Suprapubic skin (tissue), 4 donors: ENCODE results near the gene PDE9A. TPM values are rescaled to one million over a fixed set of nuclear protein-coding genes. Genes with fewer than 3 reads are reported as not detected.

Experiments used
- DNase-seq, 2 donors: peaks; one replicate each; pipeline ENCODE4 v3.0.0-alpha.2; 2019; ENCODE audit warnings: low spot score in 2 of 2
- H3K27ac ChIP-seq: fragments of 200-600 bp; sonication (generic); one replicate; pipeline ENCODE4 v1.5.1; 2019
- H3K27me3 ChIP-seq: fragments of 200-600 bp; sonication (generic); one replicate; pipeline ENCODE4 v1.5.1; 2019
- H3K36me3 ChIP-seq: fragments of 200-600 bp; sonication (generic); one replicate; pipeline ENCODE4 v1.5.1; 2019
- H3K4me1 ChIP-seq: fragments of 200-600 bp; sonication (generic); one replicate; pipeline ENCODE4 v1.5.1; 2019
- H3K4me3 ChIP-seq: fragments of 200-600 bp; sonication (generic); one replicate; pipeline ENCODE4 v1.5.1; 2019; ENCODE audit warnings: mild to moderate bottlenecking
- H3K9me3 ChIP-seq: fragments of 200-600 bp; sonication (generic); one replicate; pipeline ENCODE4 v1.5.1; 2019
- EP300 ChIP-seq: sonication (generic); formaldehyde crosslinking; IDR thresholded peaks from one replicate; pipeline ENCODE4 v1.6.1; 2017; ENCODE audit warnings: antibody characterized with exemption
- POLR2A ChIP-seq, 2 donors: fragments of 450-650 bp; IDR thresholded peaks; one replicate each; pipeline ENCODE4 v1.6.1; 2017; ENCODE audit warnings: antibody characterized with exemption in 2 of 2, mild to moderate bottlenecking in 2 of 2, moderate library complexity in 2 of 2
- POLR2AphosphoS5 ChIP-seq, 3 donors: sonication (generic); formaldehyde crosslinking; IDR thresholded peaks; one replicate each; pipeline ENCODE4 v1.6.1; 2017; ENCODE audit warnings: antibody characterized with exemption in 3 of 3
- WGBS: methylation state at CpG from one replicate; pipeline ENCODE4 v1.1.5; 2018; 5-methylcytosine and 5-hydroxymethylcytosine counted together
- total RNA-seq, 4 donors: library from RNA; depleted of rRNA; stranded (reverse); fragments of >200 nt; gene quantifications; one replicate each; pipeline ENCODE4 v1.1.0, GENCODE V29; 2016
- TF ChIP-seq, protein P1 (sequence below), 2 donors: fragments of 200-600 bp in 1 of 2; fragments of 450-650 bp in 1 of 2; sonication (generic) in 1 of 2; IDR thresholded peaks; one replicate each; pipeline ENCODE4 v1.5.1; 2016 to 2019; ENCODE audit warnings: antibody characterized with exemption in 2 of 2, mild to moderate bottlenecking in 1 of 2, moderate library complexity in 1 of 2

Gene PDE9A
- total RNA-seq, 4 donors from 2014 or later: 4.5 to 12.0 (median 7.1) TPM

DNA sequence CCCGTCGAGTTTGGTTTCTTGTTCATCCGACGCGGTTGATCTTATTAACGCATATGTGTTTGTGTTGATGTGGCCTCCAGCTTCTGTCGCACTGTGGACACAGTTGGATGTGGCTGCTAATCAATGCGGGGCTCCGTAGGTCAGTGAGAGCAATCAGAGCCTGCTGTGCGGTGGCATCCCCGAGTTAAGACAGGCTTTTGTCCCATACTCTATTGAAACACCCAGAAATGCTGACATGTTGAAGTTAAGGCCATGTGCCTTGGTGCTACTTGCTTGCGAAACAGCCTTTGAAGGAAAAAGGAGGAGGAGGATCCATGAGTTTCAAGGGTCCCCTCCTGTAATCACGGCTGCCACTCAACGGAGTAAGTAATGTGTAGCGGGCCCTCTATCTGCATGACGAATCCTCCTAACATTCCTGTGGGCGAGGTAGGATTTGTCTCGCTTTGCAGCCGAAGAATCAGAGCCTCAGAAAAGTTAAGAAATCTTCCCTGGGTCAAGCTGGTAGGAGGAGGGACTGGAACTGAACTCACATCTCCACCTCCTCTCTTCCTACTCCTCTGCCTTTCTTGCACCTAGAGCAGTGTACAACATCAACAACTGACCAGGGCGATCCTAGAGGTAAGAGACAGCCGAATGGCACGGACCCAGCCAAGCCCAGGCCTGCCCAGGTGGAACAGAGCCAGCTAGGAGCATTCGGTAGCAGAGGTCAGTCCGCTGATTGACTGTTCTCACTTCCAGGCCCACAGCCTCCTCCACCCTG, 19.5 kb downstream of the PDE9A start:
- Histone ChIP-seq H3K9me3 (no peaks in the 10 kb centered on the region), H3K27ac (no peak overlapping the region), H3K4me3 (no peak overlapping the region), H3K36me3 (no peaks in the 10 kb centered on the region), H3K4me1 (peaks cover 13% of the 10 kb centered on the region), H3K27me3 (no peaks in the 10 kb centered on the region)
- DNase-seq: no peak
- 82% methylated on average over 24 of the region's 24 CpGs for WGBS
- no peak for TF ChIP-seq POLR2A (IDR thresholded peaks at IDR 0.05)
- TF ChIP-seq, protein P1, sequence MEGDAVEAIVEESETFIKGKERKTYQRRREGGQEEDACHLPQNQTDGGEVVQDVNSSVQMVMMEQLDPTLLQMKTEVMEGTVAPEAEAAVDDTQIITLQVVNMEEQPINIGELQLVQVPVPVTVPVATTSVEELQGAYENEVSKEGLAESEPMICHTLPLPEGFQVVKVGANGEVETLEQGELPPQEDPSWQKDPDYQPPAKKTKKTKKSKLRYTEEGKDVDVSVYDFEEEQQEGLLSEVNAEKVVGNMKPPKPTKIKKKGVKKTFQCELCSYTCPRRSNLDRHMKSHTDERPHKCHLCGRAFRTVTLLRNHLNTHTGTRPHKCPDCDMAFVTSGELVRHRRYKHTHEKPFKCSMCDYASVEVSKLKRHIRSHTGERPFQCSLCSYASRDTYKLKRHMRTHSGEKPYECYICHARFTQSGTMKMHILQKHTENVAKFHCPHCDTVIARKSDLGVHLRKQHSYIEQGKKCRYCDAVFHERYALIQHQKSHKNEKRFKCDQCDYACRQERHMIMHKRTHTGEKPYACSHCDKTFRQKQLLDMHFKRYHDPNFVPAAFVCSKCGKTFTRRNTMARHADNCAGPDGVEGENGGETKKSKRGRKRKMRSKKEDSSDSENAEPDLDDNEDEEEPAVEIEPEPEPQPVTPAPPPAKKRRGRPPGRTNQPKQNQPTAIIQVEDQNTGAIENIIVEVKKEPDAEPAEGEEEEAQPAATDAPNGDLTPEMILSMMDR (IDR thresholded peaks at IDR 0.05): no peak
- TF ChIP-seq POLR2AphosphoS5 (IDR thresholded peaks at IDR 0.05): no peak
- TF ChIP-seq EP300: no peak

DNA sequence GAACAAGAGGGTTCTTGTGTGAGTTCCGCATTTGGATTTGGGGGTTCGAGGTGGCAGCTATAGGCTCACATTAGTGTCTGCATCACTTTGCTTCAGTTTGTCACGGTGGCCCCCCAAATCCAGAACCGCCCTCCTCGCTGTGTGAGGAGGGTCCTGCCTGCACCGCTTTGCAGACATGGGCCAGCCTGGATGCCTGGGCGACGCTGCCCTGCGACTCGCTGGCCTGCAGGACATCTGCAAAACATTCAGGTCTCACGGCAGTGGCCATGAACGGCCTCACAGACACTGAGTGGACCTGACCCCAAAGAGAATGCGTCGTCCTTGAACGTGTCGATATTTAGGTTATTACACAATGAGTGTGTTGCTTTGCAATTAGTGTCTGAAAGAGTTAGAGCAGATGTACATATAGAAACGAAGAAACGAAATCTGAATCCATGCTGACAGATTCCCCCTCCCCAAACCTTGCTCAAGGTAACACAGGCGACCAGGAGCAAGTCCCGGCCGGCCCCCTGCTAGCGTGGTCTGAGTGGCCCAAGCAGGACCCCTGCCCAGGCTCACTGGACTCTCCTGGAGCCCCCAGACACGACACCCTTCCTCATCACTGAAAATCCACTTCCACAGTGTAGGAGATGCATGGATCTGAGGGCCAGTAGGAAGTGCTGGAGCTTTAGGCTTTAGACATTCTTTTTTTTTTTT, 20.4 kb downstream of the PDE9A start:
- no peak overlapping the region for H3K4me3 ChIP-seq
- H3K4me1 ChIP-seq: peaks cover 17% of the 10 kb centered on the region
- no peaks in the 10 kb centered on the region for H3K36me3 ChIP-seq
- no peaks in the 10 kb centered on the region for H3K9me3 ChIP-seq
- TF ChIP-seq POLR2AphosphoS5 (IDR thresholded peaks at IDR 0.05) (no peak), POLR2A (IDR thresholded peaks at IDR 0.05) (no peak), EP300 (no peak)
- TF ChIP-seq, protein P1 (IDR thresholded peaks at IDR 0.05): no peak
- H3K27me3 ChIP-seq: peaks cover 6% of the 10 kb centered on the region
- no peak for DNase-seq
- no peak overlapping the region for H3K27ac ChIP-seq
- WGBS: 81% methylated on average over 22 of the region's 23 CpGs

DNA sequence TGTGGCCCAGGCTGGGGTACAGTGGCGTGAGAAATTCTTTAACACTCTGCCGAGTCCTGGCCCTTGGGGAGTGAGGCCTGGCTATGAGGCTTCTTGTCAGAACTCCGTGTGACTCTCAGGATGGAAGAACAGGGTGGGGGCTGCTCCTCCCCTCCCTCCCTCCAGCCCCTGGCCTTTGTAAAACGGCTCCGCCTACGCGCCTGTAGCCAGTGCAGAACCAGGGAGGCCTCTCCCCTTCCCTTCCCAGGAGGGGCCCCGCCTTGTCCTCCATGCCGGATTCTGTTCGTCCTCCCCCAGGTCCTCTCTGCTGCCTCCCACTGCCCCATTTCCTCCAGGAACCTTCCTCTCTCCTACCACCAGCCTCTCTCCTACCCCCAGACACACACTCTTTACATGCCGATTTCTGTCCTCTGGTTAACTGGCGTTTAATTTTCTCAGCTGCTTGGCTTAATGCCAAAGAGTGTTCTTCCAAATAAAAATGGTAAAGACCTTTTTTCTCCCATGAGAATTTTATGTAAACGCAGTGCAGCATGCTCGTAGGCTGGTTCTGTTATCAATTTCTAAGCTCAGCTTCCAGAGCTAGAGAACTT, 21.0 kb downstream of the PDE9A start:
- H3K27ac ChIP-seq: no peak overlapping the region
- peaks cover 17% of the 10 kb centered on the region for H3K4me1 ChIP-seq
- DNase-seq: no peak
- H3K4me3 ChIP-seq: peak overlapping the region; percentile 24
- peaks cover 13% of the 10 kb centered on the region for H3K27me3 ChIP-seq
- no peaks in the 10 kb centered on the region for H3K36me3 ChIP-seq
- TF ChIP-seq, protein P1 (IDR thresholded peaks at IDR 0.05): no peak
- TF ChIP-seq POLR2A (IDR thresholded peaks at IDR 0.05): no peak
- TF ChIP-seq POLR2AphosphoS5 (IDR thresholded peaks at IDR 0.05): no peak
- TF ChIP-seq EP300: no peak
- H3K9me3 ChIP-seq: no peaks in the 10 kb centered on the region
- WGBS: 26% methylated on average over 14 of the region's 14 CpGs

DNA sequence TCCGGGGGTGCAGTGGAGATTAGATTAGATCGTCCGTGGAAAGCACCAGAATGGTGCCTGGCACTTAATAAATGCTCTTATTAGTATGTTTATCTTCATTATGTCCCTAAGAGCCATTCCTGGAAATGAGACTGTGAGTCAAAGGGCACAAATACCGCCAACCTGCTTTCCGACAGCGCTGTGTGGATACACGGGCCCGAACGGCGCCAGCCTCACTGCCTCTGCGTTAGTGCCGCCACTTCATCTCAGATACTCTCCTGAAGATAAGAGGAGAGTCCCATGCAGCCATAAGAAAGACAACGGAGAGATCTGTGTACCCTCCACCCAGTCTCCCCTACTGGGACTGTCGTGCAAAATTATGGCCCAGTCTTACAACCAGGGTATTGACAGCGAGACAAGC, 22.0 kb downstream of the PDE9A start:
- Histone ChIP-seq H3K4me3 (no peak overlapping the region), H3K36me3 (no peaks in the 10 kb centered on the region), H3K9me3 (no peaks in the 10 kb centered on the region), H3K27ac (no peak overlapping the region), H3K4me1 (peaks cover 17% of the 10 kb centered on the region), H3K27me3 (peaks cover 20% of the 10 kb centered on the region)
- TF ChIP-seq EP300 (no peak), POLR2AphosphoS5 (IDR thresholded peaks at IDR 0.05) (no peak), POLR2A (IDR thresholded peaks at IDR 0.05) (no peak)
- TF ChIP-seq, protein P1 (IDR thresholded peaks at IDR 0.05): no peak
- DNase-seq: no peak
- WGBS: 88% methylated on average over 15 of the region's 15 CpGs

DNA sequence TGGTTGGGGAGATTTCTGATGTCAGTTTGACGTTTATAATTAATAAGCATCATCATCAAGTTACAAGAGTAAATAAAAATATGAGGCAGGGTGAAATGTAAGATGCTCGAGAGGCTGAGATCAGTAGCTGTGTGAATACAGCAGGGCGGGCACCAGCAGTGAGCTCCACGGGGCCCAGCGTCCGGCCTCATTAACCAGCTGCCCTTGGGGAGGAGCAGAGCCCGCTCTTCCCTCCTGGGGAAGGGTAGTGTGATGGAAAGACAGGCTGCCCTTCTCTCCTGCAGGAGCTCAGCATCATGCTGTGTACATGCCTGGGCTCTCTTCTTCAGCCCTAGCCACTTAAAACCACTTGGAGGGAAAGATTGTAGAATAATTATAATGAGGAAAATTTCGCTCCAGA, 23.4 kb downstream of the PDE9A start:
- H3K36me3 ChIP-seq: no peaks in the 10 kb centered on the region
- WGBS: 82% methylated on average over 8 of the region's 8 CpGs
- no peak for DNase-seq
- H3K4me3 ChIP-seq: no peak overlapping the region
- TF ChIP-seq, protein P1 (IDR thresholded peaks at IDR 0.05): no peak
- TF ChIP-seq POLR2AphosphoS5 (IDR thresholded peaks at IDR 0.05) (no peak), EP300 (no peak), POLR2A (IDR thresholded peaks at IDR 0.05) (no peak)
- no peaks in the 10 kb centered on the region for H3K9me3 ChIP-seq
- peaks cover 17% of the 10 kb centered on the region for H3K4me1 ChIP-seq
- H3K27me3 ChIP-seq: peaks cover 20% of the 10 kb centered on the region
- no peak overlapping the region for H3K27ac ChIP-seq
